Measurements from ENCODE around the gene AJM1.
"Not testable (repeated sequence)": the region's sequence is repeated elsewhere in the genome, so short reads cannot be mapped to it uniquely, and the experiment has no call there.

AJM1 gene

GRCh38 chr9:136856541-136857141, 14.4 kb downstream of the AJM1 start:
- DNase-seq (ENCODE audit: low read depth in 2 of 2) = no peak

GRCh38 chr9:136857166-136857565, 14.9 kb downstream of the AJM1 start:
- no peak for DNase-seq (ENCODE audit: low read depth in 2 of 2)

- no peak for DNase-seq (ENCODE audit: low read depth in 2 of 2)
These were observed 15.5 kb downstream of the AJM1 start for GRCh38 chr9:136857581-136858412.

GRCh38 chr9:136858452-136858843, 16.2 kb downstream of the AJM1 start:
- no peak for DNase-seq (ENCODE audit: low read depth in 2 of 2)

GRCh38 chr9:136858844-136859757, 16.8 kb downstream of the AJM1 start:
- DNase-seq (ENCODE audit: low read depth in 2 of 2) = no peak

- no peak for DNase-seq (ENCODE audit: low read depth in 2 of 2)
These were observed 18.3 kb downstream of the AJM1 start for GRCh38 chr9:136860529-136860928.

- DNase-seq (ENCODE audit: low read depth in 2 of 2) = no peak
These were observed 18.9 kb downstream of the AJM1 start for GRCh38 chr9:136860933-136861873.

GRCh38 chr9:136861874-136862457, 19.7 kb downstream of the AJM1 start:
- DNase-seq (ENCODE audit: low read depth in 2 of 2) = no peak

- DNase-seq (ENCODE audit: low read depth in 2 of 2) = no peak
These were observed 20.8 kb downstream of the AJM1 start for GRCh38 chr9:136862849-136863622.

- no peak for DNase-seq (ENCODE audit: low read depth in 2 of 2)
These were observed 21.5 kb downstream of the AJM1 start for GRCh38 chr9:136863623-136864273.

- DNase-seq (ENCODE audit: low read depth in 2 of 2) = no peak
These were observed 22.9 kb downstream of the AJM1 start for GRCh38 chr9:136865041-136865767.

- DNase-seq (ENCODE audit: low read depth in 2 of 2) = no peak
These were observed 23.5 kb downstream of the AJM1 start for GRCh38 chr9:136865768-136866103.

- not testable (repeated sequence) for DNase-seq (ENCODE audit: low read depth in 2 of 2)
These were observed 24.7 kb downstream of the AJM1 start for GRCh38 chr9:136866898-136867421.

- DNase-seq (ENCODE audit: low read depth in 2 of 2) = no peak
These were observed 25.2 kb downstream of the AJM1 start for GRCh38 chr9:136867480-136867879.

- no peak for DNase-seq (ENCODE audit: low read depth in 2 of 2)
These were observed 25.6 kb downstream of the AJM1 start for GRCh38 chr9:136867917-136868316.

GRCh38 chr9:136868644-136869043, 26.4 kb downstream of the AJM1 start:
- DNase-seq (ENCODE audit: low read depth in 2 of 2) = no peak

- DNase-seq (ENCODE audit: low read depth in 2 of 2) = not testable (repeated sequence)
These were observed 27.3 kb downstream of the AJM1 start for GRCh38 chr9:136869611-136870010.

- DNase-seq (ENCODE audit: low read depth in 2 of 2) = no peak
These were observed 32.9 kb downstream of the AJM1 start for GRCh38 chr9:136875155-136875554.

- DNase-seq (ENCODE audit: low read depth in 2 of 2) = no peak
These were observed 34.2 kb downstream of the AJM1 start for GRCh38 chr9:136876476-136876875.
